Activated CD4-positive, CD25-positive, alpha-beta regulatory T cell (primary cell): ENCODE data around the gene DNM3.
A peak's percentile ranks its signal among the peaks of the same experiment; 100 is the strongest.
"Not testable (repeated sequence)": the region's sequence is repeated elsewhere in the genome, so short reads cannot be mapped to it uniquely, and the experiment has no call there.

Experiments used
- DNase-seq, 4 experiments: peaks; one replicate each; lab custom pipeline; 2025; lab: John Stamatoyannopoulos, UW

Gene DNM3

DNA sequence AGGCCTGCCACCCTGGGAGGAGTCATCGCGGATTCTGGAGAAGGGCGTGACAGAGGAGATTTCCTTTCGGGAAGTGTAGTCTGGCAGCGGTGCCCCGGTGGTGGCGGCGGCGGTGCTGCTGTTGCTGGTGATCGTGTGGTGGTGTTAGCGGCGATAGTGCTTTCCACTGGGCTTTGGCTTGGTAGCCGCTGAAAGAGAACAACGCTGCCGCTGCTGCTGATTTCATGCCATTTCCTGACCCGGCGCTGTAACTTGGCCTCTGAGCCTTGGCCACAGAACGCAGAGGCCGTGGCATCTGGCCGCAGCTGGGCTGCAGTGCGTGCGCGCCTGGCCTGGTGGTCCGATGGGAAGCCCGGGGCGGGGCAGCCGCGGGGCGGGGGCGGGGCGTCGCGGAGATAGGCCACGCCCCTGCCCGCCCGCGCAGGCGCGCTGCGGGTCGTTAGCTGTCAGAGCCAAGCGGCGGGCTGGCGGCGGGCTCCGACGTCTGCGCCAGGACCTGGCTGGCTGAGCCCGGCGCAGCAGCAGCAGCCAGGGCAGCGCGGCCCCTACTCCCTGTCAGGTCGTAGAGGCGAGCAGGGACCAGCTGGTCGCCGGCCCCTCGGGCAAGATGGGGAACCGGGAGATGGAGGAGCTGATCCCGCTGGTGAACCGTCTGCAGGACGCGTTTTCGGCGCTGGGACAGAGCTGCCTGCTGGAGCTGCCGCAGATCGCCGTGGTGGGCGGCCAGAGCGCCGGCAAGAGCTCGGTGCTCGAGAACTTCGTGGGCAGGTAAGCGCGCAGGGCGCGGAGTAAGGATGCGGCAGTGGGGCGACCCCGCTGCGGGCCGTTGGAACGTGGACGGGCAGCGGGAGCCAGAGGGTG, at the start of gene DNM3:
Gene DNM3 (plus strand): TSS at position 449 of the 861 bp plus-strand sequence. CDS start 159 bp downstream, at position 608.
- DNase-seq = peak; percentile 41 to 60 (median 51)

DNA sequence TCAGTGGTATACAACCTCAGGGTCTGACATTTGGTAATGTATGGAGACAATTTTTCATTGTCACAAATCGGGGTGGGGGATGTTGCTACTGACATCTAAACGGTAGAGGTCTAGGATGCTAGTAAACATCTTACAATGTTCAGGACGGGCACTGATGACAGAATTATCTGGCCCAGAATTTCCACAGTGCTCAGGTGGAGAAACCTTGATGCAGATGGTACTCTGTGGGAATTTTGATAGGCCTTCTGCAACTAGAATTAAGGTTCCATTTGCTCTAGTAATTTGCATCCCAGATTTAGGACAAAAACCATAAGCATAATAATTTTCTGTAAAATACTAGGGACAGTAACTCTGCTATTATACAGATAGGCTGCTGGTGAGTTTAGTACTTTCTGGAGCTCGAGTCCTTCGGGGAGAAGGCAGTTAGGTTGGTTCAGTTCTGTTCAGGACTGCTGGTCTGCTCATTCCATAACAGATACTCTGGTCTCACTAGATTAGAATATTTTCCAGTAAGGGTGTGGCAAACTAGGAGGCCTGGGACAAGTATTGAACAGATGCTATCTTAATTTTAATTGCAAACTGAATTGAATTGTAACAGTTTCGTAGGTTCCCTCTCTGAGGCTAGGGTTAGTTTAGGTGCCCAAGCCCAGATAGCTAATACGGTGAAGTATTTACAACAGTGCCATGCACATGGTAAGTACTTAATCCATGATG, 48.5 kb upstream of the DNM3 start:
- no peak for DNase-seq

DNA sequence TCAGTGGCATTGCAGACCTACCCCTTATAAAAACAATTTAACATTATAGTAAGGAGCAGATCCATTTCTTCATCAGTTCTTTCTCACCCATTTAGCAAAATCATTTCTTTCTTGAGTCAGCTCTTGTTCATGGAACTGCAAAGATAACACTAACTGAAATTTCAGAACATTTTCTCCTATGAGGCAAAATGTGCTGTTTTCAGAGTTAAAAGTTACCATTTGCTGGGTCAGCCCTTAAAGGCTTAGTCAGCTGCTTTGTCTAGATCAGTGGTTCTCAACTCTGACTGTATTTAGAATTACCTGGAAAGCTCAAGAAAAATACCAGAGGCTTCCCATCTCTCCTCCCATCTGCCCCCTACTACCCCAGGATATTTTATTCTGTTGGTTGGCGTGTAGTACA, 47.7 kb upstream of the DNM3 start:
- DNase-seq = no peak

DNA sequence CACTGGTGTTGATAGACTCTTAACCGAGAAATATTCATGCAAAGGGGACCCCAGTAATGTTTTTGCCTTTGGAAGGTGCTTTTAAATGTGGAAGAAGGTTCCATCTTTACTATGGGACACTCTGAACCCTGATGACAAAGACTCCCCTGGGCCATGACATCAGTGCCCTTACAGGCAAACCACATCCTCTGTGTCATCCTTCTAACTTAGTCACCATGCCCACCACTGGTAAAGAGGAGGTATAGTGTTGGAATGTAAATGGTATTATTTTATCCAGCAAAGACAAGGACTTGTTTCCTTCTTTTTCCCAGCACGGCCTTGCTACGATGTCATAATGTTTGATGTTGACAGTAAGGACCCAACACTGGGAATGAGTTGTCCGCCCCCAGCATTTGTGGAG, 47.2 kb upstream of the DNM3 start:
- DNase-seq = peak in 2 of 4 experiments; percentile 6 to 9

DNA sequence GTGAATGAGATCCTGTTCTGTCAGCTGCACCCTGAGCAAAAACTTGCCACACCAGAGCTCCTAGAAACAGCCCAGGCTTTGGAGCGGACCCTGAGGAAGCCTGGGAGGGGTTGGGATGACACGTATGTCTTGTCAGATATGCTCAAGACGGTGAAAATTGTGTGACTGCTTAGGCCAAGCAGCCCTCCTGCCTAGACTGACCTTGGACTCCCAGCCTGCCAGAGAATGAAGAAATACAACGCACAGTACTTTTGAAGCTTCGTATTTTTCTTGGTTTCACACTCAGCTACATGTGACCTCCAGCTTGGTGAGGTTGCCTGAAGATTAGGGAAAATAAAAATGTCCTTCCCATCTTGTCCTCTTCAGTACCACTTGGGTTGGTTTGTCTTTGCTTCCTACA, 44.7 kb upstream of the DNM3 start:
- no peak for DNase-seq

DNA sequence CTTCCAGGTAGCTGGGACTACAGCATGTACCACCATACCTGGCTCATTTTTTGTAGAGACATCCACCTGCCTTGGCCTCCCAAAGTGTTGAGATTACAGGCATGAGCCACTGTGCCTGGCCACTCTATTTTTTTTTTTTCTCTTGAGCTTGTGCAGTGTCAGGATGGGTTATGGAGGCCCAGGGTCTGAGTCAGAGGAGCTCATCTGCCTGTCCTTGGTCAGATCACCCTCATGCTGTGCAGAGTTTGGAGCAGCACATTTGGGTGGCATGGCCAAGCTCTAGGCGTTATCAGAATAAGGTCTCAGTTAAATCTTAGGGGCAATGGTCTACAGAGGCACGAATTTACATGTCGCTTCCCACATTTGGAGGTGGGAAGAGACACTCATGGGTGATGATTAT, 43.0 kb upstream of the DNM3 start:
- no peak for DNase-seq

DNA sequence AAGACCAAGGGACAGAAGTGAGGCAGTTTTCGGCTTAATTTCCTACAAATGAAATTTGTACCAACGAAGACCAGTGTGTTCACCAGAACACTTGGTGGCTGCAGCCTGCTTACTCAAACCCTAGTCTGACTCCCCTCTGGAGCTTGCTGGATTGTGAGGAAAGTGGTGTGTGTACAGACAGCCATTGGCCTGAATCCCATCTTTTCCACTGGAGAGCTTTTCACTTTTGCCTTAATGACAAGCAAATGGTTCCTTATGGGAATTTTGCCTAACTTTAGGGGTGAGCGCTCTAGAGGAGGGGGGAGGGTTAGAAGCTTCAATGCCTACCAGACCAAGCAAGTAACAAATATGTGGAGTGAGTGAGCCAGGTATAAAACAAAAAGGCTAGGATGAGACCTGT, 42.5 kb upstream of the DNM3 start:
- no peak for DNase-seq

- no peak for DNase-seq
Measured at GRCh38 chr1:171799166-171799565, 42.1 kb upstream of the DNM3 start.

- DNase-seq = not testable (repeated sequence)
Measured at GRCh38 chr1:171799698-171800097, 41.6 kb upstream of the DNM3 start.

DNA sequence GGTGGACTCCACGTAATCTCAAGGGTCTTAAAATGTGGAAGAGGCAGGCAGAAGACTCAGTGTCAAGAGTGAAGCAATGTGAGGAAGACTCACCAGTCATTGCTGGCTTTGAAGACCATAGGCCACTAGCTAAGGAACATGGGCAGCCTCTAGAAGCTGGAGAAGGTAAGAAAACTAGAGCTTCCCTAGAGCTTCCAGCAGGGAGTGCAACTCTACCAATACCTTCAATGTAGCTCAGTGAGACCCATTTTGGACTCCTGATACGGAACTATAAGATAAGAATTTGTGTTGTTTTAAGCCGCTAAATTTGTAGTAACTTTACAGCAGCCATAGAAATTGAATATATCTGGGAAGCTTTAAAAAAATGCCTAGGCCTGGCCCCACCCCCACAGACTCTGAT, 41.0 kb upstream of the DNM3 start:
- DNase-seq = no peak

- DNase-seq = no peak
Measured at GRCh38 chr1:171800851-171801250, 40.4 kb upstream of the DNM3 start.

DNA sequence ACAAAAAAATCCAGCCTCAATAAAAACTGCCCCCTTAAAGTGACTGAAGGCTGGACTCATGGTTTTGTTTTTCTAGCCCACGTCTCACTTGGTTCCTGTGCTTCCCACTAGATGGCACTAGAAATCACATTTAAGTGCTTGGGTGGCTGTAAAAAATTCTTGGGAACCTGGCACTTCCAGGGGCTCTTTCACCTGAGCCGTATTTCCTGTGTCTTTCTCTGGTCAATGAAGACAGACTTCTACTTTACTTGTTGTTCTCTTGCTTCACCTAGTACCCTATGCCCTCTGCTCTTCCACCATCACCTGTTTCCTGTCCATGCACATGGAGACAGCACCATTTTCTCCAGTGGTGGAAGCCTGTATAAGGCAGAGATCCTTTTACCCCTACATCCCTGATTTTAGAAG, 39.8 kb upstream of the DNM3 start:
- no peak for DNase-seq

GRCh38 chr1:171802207-171802606, 39.1 kb upstream of the DNM3 start:
- no peak for DNase-seq

DNA sequence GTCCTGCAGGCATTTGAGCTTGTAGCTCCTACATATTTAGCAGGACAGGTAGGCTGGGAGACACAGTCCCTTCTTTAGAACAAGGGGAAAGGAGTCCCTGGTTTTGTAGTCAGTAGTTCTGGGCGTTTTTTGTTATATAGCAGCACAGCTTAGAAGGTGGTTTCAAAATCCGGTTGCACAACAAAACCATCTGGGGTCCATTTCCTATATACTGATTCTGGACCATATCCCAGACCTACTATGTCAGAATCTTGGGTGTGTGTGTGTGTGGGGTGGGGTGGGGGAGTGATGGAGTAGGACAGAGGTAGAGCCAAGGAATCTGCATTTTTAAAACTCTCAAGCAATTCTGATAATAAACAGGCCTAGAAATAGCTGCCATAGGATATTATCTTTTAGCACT, 38.3 kb upstream of the DNM3 start:
- DNase-seq = no peak

DNA sequence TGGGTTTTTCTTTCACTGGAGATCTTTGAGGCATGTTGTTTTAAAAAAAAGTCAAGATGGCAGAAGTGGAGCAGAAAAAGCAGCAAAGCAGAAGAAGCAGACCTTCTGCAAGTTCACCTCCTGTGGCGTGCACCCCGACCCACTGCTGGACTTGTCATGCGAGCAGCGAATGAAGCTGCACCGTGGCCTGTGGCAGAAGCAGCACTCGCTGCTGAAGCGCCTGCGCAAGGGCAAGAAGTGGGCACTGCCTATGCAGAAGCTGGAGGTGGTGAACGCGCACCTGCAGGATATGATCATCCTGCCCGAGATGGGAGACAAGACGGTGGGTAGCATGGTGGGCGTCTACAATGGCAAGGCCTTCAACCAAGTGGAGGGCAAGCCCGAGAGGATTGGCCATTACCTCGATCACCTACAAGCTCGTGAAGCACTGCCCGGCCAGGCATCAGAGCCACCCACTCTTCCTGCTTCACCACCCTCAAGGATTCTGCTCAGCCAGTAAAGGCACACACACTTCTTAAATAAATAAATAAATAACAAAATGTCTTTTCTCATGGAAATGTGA, 37.8 kb upstream of the DNM3 start:
- DNase-seq = no peak

DNA sequence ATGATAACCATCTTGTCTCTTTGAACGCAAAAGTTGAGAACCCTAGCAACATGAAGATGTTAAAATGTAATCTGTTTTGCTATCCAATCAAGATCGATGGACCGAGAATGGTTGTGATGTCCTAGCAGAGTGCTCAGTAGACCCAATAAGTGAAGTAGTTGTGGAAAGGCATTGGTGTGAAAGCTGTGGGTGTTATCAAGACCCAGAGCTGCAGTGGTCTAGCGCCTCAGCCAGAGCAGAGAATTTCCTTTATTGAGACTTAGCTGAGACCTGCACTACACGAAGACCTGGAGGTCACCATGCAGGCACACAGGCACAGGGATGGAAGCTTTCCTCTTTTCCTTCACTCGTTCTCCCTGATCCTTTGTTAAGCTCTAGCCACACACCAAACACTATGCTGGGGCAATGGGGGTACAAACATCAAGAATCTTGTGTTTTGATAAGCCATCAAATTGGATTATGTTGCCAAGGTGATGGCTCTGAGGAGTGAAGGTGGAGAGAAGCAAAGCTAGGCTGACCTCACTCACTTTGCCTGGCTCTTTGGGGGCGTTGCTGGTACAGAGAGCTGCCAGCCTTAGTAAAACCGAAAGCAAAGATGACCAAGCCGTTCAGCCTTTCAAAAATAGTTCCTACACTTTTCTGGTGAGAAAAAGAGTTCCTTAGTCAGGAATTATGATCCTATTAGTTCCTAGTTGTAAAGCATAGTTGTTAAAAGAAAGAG, 35.7 kb upstream of the DNM3 start:
- DNase-seq = no peak

GRCh38 chr1:171807556-171807955, 33.7 kb upstream of the DNM3 start:
- DNase-seq = no peak

DNA sequence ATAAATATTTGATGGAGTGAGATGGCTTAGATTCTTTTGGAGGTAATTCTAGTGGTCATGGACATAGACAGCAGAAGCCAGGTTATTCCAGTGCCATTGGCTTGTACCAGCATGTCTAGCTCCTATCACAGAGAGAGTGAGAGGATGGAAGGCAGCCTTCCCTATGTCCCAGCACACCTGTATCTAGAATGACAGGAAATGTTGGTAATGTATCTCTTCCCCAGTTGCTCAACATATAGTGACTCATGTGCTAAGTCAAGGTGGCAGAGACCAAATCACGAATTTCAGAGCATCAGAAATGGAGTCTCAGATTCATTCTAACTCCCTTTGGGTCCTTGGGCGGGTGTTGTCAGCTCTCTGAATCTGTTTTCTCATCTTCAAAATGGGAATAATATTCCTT, 31.5 kb upstream of the DNM3 start:
- DNase-seq = no peak

GRCh38 chr1:171811672-171812071, 29.6 kb upstream of the DNM3 start:
- DNase-seq = no peak

GRCh38 chr1:171814692-171815091, 26.6 kb upstream of the DNM3 start:
- no peak for DNase-seq

DNA sequence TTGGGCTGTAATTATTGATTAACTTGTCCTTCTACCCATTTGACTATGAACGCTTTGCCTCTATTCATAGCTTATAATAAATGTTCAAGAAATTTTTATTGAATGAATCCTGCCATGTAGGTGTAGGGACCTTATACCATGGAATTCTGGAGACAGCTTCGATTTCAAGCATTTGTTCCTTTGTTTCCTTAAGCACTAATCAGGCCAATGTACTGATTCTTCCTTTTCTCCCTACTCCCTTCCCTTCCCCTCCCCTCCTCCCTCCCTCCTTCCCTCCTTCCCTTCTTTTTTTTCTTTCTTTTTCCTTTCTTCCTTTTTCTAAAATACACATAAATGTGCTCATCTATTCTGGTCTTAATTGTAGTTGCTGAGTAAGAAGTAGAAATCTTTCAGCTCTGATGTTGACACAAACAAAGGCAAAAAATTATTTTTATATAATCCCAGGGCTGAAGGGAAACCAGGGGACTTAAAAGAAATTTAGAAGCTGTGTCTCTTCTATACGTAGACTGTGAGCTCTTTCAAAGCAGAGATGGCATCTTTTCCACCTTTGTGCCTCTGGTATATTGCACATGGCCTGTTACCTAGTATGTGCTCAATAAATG, 24.9 kb upstream of the DNM3 start:
- no peak for DNase-seq
